Transverse colon (tissue), 4 donors: ENCODE data around the gene RNPEPL1. TPM values are rescaled to one million over a fixed set of nuclear protein-coding genes. Genes with fewer than 3 reads are reported as not detected.
A peak's percentile ranks its signal among the peaks of the same experiment; 100 is the strongest.

Experiments
- DNase-seq: peaks from one replicate; pipeline ENCODE4 v3.0.0-alpha.2; 2019
- H3K27ac ChIP-seq, 4 donors: fragments of 200-600 bp; sonication (generic); 2 replicates each; pipeline ENCODE4 v1.5.1; 2016 to 2018; ENCODE audit warnings: inconsistent platforms in 4 of 4
- H3K27me3 ChIP-seq: fragments of 200-600 bp; sonication (generic); 2 replicates; pipeline ENCODE4 v1.5.1; 2017; ENCODE audit warnings: inconsistent platforms
- H3K36me3 ChIP-seq, 4 donors: fragments of 200-600 bp; sonication (generic); 2 replicates each; pipeline ENCODE4 v1.5.1; 2017 to 2019; ENCODE audit warnings: inconsistent platforms in 4 of 4
- H3K4me1 ChIP-seq, 4 donors: fragments of 200-600 bp; sonication (generic); 2 replicates each; pipeline ENCODE4 v1.5.1; 2017 to 2020; ENCODE audit warnings: inconsistent platforms in 4 of 4
- H3K4me3 ChIP-seq, 4 donors: fragments of 200-600 bp; sonication (generic); 1 replicate in 1 of 4; 2 replicates in 3 of 4; pipeline versions ENCODE4 v1.5.1 to v1.6.1; 2017 to 2019; ENCODE audit warnings: inconsistent platforms in 4 of 4
- H3K9me3 ChIP-seq, 2 donors: fragments of 200-600 bp; sonication (generic); 2 replicates each; pipeline ENCODE4 v1.5.1; 2017 to 2019; ENCODE audit warnings: inconsistent platforms in 2 of 2
- CTCF ChIP-seq, 5 experiments: fragments of 200-600 bp in 3 of 5; fragments of 450-650 bp in 2 of 5; sonication (generic) in 3 of 5; IDR thresholded peaks; 1 replicate in 2 of 5; 2 replicates in 3 of 5; pipeline ENCODE4 v1.5.1; 2016 to 2017; ENCODE audit warnings: antibody characterized with exemption in 5 of 5, inconsistent platforms in 3 of 5, mild to moderate bottlenecking in 2 of 5, moderate library complexity in 1 of 5
- EP300 ChIP-seq: sonication (generic); formaldehyde crosslinking; IDR thresholded peaks from one replicate; pipeline ENCODE4 v1.6.1; 2017; ENCODE audit warnings: antibody characterized with exemption, low read depth
- POLR2A ChIP-seq: fragments of 450-650 bp; IDR thresholded peaks from one replicate; pipeline ENCODE4 v1.6.1; 2016; ENCODE audit warnings: antibody characterized with exemption, mild to moderate bottlenecking, moderate library complexity
- POLR2AphosphoS5 ChIP-seq, 3 donors: sonication (generic); formaldehyde crosslinking; IDR thresholded peaks; one replicate each; pipeline ENCODE4 v1.6.1; 2016; ENCODE audit warnings: antibody characterized with exemption in 3 of 3
- WGBS, 2 donors: methylation state at CpG; one replicate each; pipeline ENCODE4 v1.1.5; 2018; ENCODE audit warnings: low coverage in 1 of 2; 5-methylcytosine and 5-hydroxymethylcytosine counted together
- in situ Hi-C, 4 donors: fragments of 200-750 bp; cut with MboI; loops; one replicate each; pipeline versions ENCODE4 v1.15.0 to v1.15.1; 2017; ENCODE audit warnings: low sequenced_read_pairs in 3 of 4, low pct_ligation_motif_present in 1 of 4, low pct_unique_long_range_greater_than_20kb in 1 of 4
- intact Hi-C: fragments of 100-400 bp; cut with DNase I; formaldehyde crosslinking; loops from one replicate; pipeline ENCODE4 v1.15.1; 2023; ENCODE audit warnings: low total_unique reads
- total RNA-seq, 4 donors: library from RNA; depleted of rRNA; stranded (reverse); fragments of >200 nt; gene quantifications; one replicate each; pipeline ENCODE4 v1.1.0, GENCODE V29; 2016

RNPEPL1 gene
- total RNA-seq, 4 donors from 2014 or later = 118 to 208 (median 151) TPM

- no peak overlapping the region for H3K4me3 ChIP-seq
- intact Hi-C loops (no loop called here), in situ Hi-C loops (no loop called here)
- peak; percentile 7 for DNase-seq
- no peaks in the 10 kb centered on the region for H3K9me3 ChIP-seq
- no peaks in the 10 kb centered on the region for H3K27me3 ChIP-seq
- peaks cover 34 to 43% (median 39%) of the 10 kb centered on the region in 4 donors for H3K4me1 ChIP-seq
- WGBS, 2 donors = 86% methylated on average over 11 of the region's 11 CpGs; no CpG with 5 or more reads in 1 of the 2 donors
- TF ChIP-seq POLR2AphosphoS5 (IDR thresholded peaks at IDR 0.05) (no peak), CTCF (IDR thresholded peaks at IDR 0.05) (no peak), POLR2A (no peak)
- peaks cover 0 to 8% (median 0%) of the 10 kb centered on the region in 4 donors for H3K36me3 ChIP-seq
- no peak overlapping the region for H3K27ac ChIP-seq
Observed at GRCh38 chr2:240570531-240571313, 2.4 kb downstream of the RNPEPL1 start.

- Histone ChIP-seq H3K4me1 (peaks cover 28 to 37% (median 33%) of the 10 kb centered on the region in 4 donors), H3K36me3 (peaks cover 0 to 8% (median 0%) of the 10 kb centered on the region in 4 donors), H3K4me3 (no peak overlapping the region), H3K27ac (no peak overlapping the region), H3K27me3 (no peaks in the 10 kb centered on the region), H3K9me3 (no peaks in the 10 kb centered on the region)
- intact Hi-C loops (no loop called here), in situ Hi-C loops (no loop called here)
- no peak for TF ChIP-seq POLR2AphosphoS5 (IDR thresholded peaks at IDR 0.05)
- TF ChIP-seq POLR2A = no peak
- no peak for TF ChIP-seq EP300
- no peak for TF ChIP-seq CTCF (IDR thresholded peaks at IDR 0.05)
- WGBS, 2 donors = 82 to 84% methylated on average over 7 to 18 of the region's 18 CpGs
- DNase-seq = peak; percentile 4
Observed at GRCh38 chr2:240571314-240571973, 3.2 kb downstream of the RNPEPL1 start.

- Histone ChIP-seq H3K4me3 (no peak overlapping the region), H3K27ac (no peak overlapping the region), H3K9me3 (no peaks in the 10 kb centered on the region), H3K36me3 (peaks cover 0 to 16% (median 3%) of the 10 kb centered on the region in 4 donors), H3K27me3 (no peaks in the 10 kb centered on the region), H3K4me1 (peaks cover 21 to 28% (median 24%) of the 10 kb centered on the region in 4 donors)
- no peak for DNase-seq
- WGBS, 2 donors = 90 to 94% methylated on average over 7 to 28 of the region's 30 CpGs
- intact Hi-C loops = no loop called here
- in situ Hi-C loops = no loop called here
- TF ChIP-seq POLR2A (no peak), CTCF (IDR thresholded peaks at IDR 0.05) (no peak), POLR2AphosphoS5 (IDR thresholded peaks at IDR 0.05) (no peak), EP300 (no peak)
Observed at GRCh38 chr2:240572141-240573031, 4.1 kb downstream of the RNPEPL1 start.
